UCSD-AML1 (cell line): ENCODE data around the gene HNRNPA1.
A peak's percentile ranks its signal among the peaks of the same experiment; 100 is the strongest.
"Not testable (repeated sequence)": the region's sequence is repeated elsewhere in the genome, so short reads cannot be mapped to it uniquely, and the experiment has no call there.

Experiments used
- DNase-seq: peaks from one replicate; lab custom pipeline; 2025; ENCODE audit not compliant: unreplicated experiment; lab: John Stamatoyannopoulos, UW

HNRNPA1 gene

GRCh38 chr12:54296393-54297099 is 16.0 kb downstream of the HNRNPA1 start:
- DNase-seq, result no peak

- DNase-seq, result no peak
Observed at GRCh38 chr12:54298904-54299303, 18.4 kb downstream of the HNRNPA1 start.

DNA sequence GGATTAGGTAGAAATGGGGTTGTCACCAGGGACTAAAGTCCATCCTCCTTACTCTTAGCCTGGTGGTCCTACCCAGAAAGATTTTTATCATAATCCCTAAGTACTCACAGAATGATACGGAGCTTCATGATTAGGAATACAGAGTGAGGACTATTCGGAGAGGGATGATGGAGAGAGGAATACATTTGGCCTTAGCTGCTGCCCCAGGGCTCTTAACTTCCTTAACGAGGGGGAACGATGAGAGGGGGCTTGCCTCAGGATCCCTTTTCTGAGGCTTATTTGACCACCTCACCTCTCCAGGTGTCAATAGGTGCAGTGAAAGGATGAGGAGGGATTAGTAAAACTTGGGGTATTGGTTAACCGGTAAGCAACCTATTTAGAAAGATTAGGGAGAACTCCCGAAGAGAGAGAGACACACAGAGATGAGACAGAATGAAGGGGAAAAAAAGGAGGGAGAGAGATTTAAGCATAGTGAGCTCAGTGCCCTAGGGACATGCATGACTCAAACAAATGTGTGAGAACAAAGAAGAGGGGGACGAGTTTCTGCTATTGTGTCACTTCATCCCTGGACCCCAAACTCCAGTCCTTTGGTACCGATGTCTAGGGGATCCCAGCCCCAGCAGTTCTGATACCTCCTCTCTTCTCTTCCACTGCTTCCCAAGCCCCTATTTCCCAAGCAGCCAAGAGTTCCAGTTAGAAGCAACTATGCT is 19.1 kb downstream of the HNRNPA1 start:
- DNase-seq, result no peak

- no peak for DNase-seq
Observed at GRCh38 chr12:54300225-54300731, 19.8 kb downstream of the HNRNPA1 start.

- DNase-seq, result peak; percentile 88
Observed at GRCh38 chr12:54300732-54301427, 20.4 kb downstream of the HNRNPA1 start, which contains the start of gene NFE2. NFE2 (minus strand) TSS chr12:54301015; CDS start chr12:54295248, 5,767 bp downstream.

DNA sequence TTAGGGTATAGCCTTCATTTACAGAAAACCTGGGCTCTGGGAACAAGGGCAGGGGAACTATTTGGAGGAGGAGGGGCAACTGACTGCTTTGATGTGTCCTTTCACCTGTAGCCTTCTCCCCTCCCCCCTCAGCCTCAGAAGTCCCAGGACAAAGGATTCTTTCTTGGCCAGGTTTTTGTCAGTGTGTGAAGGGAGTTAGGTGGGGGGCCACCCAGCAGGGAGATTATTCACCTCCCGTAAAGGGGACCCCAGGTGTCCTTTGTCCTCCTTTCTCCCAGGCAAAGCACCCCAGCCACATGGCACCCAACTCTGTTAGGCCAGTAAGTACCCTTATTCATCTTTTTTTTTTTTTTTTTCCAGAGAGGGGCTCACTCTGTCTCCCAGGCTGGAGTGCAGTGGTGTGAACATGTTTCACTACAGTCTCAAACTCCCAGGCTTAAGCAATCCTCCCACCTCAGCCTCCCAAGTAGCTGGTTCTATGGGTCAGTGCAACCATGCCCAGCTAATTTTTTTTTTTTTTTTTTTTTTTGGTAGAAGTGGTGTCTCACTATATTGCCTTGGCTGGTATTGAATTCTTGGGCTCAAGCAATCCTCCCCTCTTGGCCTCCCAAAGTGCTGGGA is 21.0 kb downstream of the HNRNPA1 start:
- DNase-seq, result no peak

- no peak for DNase-seq
Observed at GRCh38 chr12:54303640-54304039, 23.1 kb downstream of the HNRNPA1 start.

- peak; percentile 99 for DNase-seq
Observed at GRCh38 chr12:54304187-54304810, 23.8 kb downstream of the HNRNPA1 start.

GRCh38 chr12:54306925-54307741 is 26.6 kb downstream of the HNRNPA1 start:
- DNase-seq, result peak; percentile 99

GRCh38 chr12:54311051-54311450 is 30.5 kb downstream of the HNRNPA1 start:
- DNase-seq, result no peak

GRCh38 chr12:54312309-54312708 is 31.8 kb downstream of the HNRNPA1 start:
- DNase-seq, result not testable (repeated sequence)

- DNase-seq, result no peak
Observed at GRCh38 chr12:54321363-54321762, 40.8 kb downstream of the HNRNPA1 start.

DNA sequence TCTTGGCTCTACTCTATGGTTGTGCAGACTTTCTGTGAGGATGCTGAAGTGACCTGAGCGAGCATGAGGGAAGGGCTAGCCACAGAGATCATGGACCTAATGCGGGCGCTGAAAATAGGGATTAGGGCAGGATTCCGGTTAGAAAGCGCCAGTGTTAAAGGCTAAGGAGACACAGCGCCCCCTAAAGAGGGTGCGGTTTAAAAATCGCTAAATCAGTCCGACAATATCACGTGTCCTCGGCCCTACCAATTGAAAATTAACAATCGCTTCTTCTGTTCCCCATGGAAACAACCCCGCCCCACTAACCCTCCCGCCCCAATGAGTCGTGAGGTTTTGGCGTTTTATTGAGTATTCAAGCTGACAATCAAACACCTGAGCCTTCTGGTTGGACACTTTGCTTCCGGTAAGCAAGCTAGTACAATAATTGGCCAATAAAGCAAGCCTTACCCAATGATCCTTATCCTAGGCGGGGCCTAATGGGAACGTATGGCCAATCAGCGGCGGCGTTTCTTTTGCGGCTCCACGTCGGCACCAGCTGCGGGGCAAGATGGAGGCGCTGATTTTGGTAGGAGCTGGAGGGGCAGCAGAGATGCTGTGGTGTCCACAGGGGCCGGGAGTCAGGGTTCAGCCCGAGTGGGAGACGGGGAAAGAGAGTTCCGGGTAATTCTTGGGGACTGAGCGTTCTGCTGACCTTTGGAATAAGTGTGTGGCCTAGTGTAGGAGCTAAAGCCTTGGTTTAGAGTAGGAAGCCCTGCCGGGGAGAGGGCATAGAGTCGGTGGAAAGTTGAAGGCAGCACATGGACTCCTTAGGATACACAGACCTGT is 44.3 kb downstream of the HNRNPA1 start, which contains the start of gene COPZ1:
Gene COPZ1, plus strand, starts transcription at position 515 of the 825 bp plus-strand sequence. Its CDS starts 33 bp downstream, at position 548.
- DNase-seq, result peak; percentile 97

GRCh38 chr12:54325442-54326109 is 45.0 kb downstream of the HNRNPA1 start:
- not testable (repeated sequence) for DNase-seq

GRCh38 chr12:54328595-54329337 is 48.2 kb downstream of the HNRNPA1 start:
- DNase-seq, result no peak

DNA sequence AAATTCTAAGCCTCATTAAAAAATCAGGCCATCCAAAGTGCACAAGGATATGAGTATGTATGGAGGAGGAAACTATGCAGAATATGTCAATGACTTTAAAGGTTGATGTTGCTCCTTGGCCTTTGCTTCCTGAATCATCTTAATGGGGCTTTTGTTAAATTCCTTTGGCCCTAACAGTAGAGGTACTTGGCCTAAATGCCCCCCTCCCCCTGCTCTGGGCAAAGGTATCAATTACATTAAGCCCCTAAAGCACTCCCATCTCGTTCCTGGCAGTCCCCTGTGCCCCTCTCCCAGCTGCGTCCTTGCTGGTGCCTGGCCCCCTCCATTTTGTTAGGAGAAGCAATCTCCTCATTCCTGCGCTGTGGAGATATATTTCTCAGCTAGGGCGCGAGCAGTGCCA is 49.2 kb downstream of the HNRNPA1 start:
- no peak for DNase-seq

- no peak for DNase-seq
Observed at GRCh38 chr12:54330442-54330841, 49.9 kb downstream of the HNRNPA1 start.

DNA sequence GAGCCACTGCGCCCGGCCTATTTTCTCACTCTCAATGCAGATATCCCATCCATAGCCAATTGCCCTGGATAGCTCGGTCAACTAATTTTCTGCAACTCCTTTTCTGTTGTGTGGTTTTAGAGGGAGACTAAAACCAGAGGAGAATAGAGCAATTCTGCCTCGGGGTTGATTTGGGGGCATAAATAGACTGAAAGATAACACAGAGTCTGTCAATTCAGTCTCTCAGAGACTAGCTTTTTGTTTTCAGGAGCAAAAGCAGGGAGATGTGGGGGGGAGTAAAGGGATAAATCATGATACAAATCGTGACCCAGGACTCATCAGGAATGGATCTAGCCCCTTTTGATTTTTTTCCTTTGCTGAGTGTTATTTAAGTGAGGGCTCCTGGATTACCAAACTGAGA is 50.9 kb downstream of the HNRNPA1 start:
- DNase-seq, result no peak
